Activated gamma-delta T cell treated with Interleukin-2 at 50 U/mL for 16 hours (primary cell): Measurements from ENCODE around the gene AK1.

Experiments
- DNase-seq: peaks from one replicate; pipeline ENCODE4 v3.0.0-alpha.2; 2020

AK1 gene

DNA sequence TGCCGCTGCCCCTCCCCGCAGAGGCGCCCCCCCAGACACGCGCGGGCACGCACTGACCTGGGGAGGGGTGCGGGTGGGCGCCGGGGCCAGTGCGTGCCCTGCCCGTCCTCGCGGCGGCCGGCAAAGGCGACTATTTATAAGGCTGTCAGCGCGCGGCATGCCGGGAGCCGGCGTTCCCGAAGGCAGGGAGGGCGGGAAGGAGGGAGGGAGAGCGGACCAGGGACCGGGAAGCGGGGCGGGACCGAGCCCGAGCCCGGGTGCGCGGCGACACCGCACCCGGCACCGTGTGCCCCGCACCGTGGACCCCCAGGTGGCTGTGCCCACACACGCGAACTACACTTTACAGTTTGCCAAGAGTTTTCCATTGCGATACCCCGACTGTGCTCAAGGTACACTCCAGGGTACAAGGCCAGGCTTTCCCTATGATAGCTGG is at the start of gene AK1:
Gene AK1, minus strand, starts transcription at position 110 of the 433 bp plus-strand sequence. CDS start 3,058 bp downstream, outside the sequence.
- no peak for DNase-seq

DNA sequence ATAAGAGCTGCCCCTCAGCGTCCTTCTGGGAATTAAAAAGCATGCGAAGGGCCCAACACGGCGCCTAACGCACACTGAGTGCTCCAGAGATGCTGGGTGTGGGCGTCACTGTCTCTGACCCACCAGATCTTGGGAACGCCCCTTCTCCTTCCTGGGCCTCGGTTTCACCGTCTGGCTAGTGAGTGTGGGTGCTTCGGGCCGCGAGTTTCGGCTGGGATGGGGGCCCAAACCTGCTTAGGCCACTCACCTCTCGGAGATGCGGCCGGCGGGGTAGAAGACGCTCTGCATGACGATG is 49.4 kb upstream of the AK1 start:
- no peak for DNase-seq

DNA sequence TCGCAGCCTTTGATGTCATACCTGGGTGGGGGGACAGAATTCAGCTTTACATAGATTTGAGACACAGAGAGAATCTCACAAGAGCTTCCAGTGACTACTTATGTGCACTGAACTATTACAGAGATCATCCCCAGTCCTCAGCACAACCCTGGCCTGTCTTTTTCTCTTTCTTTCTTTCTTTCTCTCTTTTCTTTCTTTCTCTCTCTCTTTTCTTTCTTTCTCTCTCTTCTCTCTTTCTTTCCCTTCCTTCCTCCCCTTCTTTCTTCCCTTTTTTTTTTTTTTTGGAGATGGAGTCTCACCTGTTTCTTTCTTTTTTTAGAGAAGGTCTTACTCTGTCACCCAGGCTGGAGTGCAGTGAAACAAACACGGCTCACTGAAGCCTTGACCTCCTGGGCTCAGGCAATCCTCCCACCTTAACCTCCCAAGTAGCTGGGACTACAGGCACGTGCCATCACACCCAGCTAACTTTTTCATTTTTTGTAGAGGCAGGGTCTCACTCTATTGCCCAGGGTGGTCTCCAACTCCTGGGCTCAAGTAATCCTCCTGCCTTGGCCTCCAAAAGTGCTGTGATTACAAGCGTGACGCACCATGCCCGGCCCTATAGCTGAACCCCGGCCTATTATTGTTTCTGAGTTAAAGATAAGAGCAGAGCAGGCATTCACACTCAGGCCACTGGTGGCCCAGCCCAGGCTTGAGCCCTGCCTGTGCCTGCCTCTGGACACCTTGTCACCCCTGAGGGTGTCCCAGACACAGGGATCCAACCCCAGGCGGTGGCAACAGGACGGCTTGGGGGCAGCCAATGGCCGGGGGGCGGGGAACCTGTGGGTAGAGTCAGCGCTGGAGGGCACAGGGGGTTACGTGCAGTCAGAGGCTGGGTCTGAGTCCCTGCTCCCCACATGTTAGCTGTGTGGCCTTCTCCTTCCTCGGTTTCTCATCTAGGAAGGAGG is 48.8 kb upstream of the AK1 start:
- DNase-seq: no peak

DNA sequence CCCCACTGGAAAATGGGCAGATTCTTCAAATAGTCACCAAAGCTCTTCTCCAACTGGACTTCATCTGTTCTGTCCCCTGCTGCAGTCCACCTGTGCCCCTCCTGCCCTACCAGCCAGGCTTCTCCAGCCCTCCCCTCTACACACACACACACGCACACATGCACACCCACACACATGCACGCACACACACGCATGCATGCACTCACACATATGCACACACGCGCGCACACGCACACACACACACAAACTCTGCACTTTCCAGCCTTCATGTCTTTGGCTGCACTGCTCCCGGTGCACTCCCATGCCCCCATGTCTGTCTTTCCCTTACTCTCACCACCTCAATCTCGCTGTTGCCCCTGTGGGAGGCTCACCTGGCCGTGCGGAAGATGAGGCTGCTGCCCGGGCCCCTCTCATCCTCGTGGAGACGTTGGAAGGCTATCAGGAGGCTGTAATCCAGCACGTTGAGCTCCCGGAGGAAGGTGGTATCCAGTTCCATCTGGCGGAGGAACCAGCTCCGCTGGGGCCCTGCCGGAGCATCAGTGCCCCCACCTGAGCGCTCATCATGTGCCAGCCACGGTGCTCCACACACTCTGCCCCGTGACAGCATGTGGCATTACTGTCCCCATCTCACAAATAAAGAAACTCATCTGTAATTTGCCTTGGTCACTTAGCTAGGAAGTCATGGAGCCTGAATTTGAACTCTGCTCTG is 47.4 kb upstream of the AK1 start:
- no peak for DNase-seq

DNA sequence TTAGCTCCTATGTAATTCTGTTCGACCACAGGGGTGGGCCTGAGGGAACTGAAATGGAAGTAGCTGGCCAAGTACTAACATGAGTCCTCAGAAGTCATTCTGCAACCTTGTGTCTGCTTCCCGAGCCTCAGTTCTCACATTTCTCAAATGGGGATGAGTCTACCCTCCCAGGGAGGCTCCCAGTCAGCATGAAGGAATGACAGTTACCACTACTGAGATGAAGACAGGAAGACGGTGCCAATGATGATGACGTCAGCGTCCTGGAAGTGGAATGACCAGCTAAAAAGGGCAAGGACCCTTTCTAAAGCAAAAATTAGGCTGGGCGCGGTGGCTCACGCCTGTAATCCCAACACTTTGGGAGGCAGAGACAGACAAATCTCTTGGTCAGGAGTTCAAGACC is 46.3 kb upstream of the AK1 start:
- no peak for DNase-seq

GRCh38 chr9:127923046-127923445 is 45.6 kb upstream of the AK1 start:
- DNase-seq: no peak

- DNase-seq: peak; percentile 78
Observed at GRCh38 chr9:127921557-127922120, 44.2 kb upstream of the AK1 start.

DNA sequence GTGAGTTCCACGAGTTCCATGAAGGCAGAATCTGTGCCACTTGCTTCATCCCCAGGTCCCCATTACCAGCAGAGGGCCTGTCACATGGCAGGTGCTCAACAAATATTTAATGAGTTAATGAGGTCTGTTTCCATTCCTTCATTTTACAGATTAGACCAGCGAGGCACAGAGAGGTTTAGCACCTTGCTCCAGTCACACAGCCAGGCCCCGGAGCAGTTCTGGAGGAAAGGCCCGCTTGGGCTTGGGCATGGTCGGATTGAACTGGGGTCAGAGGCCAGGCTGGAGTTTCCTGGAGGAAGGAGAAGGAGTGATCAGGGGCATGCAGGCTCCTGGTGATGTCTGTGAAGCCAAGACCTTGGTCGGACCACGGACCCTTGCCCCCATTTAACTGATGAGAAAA is 43.3 kb upstream of the AK1 start:
- DNase-seq: no peak

- DNase-seq: no peak
Observed at GRCh38 chr9:127919253-127919815, 41.9 kb upstream of the AK1 start.

DNA sequence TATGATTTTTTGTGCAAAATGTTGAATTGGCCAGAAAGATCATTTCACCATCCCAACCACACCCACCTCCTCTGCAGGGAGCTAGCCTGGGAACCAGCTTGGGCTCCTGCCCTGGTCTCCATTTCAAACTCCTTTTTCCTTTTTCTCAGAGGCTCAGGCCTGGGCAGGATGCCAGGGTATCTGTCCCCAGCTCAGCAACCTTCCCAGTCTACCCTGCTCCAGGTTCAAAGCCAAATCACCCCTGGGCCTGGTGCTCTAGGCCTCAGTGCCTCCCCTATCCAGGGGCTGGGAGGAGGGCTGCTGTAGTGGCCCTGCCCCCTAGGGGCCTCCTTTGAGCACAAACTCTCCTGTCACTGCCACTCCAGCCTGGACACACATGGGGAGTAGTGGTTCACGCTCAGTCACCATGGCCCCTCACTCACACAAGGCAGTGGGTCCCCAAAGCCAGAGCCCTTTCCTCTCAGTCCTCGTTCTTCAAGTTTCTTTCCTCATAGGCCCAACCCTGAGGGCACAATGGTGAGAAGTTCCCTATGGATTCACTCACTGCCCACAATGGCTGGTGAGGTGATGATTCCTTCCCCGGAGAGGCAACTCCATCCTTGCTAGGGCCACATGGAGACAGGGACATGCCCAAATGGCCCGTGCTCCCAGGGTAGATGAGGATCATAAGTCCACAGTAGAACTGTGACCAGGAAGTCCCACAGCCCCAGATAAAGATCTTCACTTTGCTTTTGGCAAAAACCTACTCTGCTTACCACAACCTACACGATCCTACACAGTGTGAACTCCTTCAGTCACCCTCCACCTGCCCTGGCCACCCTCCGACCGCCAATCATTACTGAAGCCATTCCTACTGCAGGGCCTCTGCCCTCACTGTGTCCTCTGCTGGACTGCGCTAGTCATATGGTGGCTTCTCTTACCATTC is 41.0 kb upstream of the AK1 start:
- DNase-seq: no peak

- no peak for DNase-seq
Observed at GRCh38 chr9:127917603-127918002, 40.1 kb upstream of the AK1 start.

- peak; percentile 96 for DNase-seq
Observed at GRCh38 chr9:127916720-127917581, 39.5 kb upstream of the AK1 start, which contains the start of gene ST6GALNAC4. ST6GALNAC4 (minus strand) TSS chr9:127917041; CDS start chr9:127916419, 622 bp downstream.

- no peak for DNase-seq
Observed at GRCh38 chr9:127915801-127916719, 38.6 kb upstream of the AK1 start.

DNA sequence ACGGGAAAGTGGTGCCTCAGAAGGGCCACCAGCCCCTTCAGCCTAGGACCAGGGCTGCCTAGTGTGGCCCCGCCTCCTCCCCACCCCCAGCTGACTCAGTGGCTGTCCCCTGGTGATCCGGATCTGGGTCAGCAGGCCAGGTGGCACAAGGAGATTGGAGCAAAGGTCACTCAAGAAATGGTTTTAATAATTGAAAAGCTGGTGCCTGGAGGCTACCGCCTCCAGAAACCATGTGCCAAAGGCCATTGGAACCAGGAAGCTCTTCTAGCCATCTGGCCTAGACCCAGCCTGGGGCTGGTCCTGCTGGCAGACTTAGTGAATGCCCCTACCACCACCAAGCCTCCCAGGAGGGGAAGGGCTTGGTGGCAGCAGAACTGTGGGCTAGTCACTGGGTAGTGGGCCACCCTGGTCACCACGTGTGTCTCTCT is 37.9 kb upstream of the AK1 start:
- DNase-seq: no peak

DNA sequence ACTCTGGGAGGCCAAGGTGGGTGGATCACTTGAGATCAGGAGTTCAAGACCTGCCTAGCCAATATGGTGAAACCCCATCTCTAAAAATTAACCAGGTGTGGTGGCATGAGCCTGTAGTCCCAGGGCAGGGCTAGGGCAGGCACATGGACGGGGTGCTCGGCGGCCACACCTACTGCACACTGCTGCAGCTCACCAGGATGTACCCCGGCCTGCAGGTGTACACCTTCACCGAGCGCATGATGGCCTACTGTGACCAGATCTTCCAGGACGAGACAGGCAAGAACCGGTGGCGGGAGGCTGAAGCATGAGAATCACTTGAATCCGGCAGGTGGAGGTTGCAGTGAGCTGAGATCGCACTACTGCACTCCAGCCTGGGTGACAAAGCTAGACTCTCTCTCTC is 36.2 kb upstream of the AK1 start:
- DNase-seq: no peak

DNA sequence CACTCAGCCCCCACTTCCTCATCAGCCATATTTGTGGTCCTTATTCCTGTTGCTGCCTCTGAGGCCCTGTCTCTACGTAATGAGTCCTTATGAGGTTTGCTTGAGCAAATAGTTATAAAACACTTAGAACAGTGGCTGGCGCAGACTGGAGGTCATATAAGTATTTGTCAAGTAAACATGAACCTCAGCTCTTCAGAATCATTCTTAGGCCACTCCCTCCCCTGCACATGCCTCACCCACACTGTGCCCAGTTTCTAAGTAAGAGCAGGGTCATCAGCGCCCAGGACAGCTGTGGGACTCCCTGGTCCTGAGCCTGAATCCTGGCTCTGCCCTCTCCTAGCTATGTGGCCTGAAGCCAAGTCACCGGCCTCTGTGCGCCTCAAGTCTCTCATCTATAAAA is 35.4 kb upstream of the AK1 start:
- no peak for DNase-seq

DNA sequence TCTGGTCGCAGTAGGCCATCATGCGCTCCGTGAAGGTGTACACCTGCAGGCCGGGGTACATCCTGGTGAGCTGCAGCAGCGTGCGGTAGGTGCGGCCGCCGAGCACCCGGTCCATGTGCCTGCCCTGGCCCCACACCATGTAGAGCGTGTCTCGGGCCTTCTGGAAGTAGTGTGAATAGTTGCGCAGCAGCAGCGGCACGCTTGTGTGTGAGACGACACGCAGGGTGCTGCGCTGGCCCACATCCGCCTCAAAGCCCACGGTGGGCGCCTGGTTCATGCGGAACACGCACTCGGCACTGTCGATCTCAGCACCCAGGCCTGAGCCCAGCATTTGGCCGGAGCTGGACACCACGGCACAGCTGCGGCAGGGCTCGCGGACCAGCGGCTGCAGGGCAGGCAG is 34.8 kb upstream of the AK1 start:
- no peak for DNase-seq

- DNase-seq: no peak
Observed at GRCh38 chr9:127910613-127911205, 33.2 kb upstream of the AK1 start.

DNA sequence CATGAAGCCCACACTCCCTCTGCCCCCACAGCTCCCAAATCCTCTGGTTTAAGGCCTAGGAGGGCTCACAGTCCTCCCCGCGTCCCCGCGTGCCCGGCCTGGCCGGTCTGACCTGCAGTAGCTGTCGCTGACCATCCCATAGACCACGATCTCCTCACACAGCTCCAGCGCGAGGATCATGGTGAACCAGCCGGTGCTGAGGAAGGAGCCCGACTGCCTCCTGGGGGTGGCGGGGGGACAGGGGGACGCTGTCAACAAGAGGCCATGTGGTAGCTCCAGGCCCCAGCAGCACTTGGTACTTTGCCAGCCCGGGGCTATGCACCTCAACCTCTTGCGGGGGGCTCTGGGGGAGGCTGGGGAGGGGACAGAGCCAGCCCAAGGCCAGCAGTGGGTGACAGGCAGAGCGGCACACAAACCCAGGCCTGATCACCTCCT is 32.4 kb upstream of the AK1 start:
- no peak for DNase-seq

DNA sequence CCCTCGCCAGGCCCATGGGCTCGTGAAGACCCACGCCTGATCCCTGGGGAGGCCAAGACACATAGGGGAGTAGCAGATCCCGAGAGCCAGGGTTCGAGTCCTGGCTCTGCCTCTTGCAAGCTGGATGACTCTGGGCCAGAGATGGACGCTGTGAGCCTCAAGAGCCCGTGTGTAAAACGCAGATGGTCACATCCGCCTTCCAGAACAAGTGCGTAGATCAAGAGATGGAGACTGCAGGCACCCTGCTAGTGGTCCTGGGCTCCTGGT is 31.1 kb upstream of the AK1 start:
- DNase-seq: no peak
